Pancreas (tissue), 10 donors: ENCODE measurements around the gene NDNF. TPM values are rescaled to one million over a fixed set of nuclear protein-coding genes. Genes with fewer than 3 reads are reported as not detected.

Experiments used
- ATAC-seq, 4 donors: fragments of 200-7000 bp; cut with Tn5 transposase; one replicate each; pipeline versions ENCODE4 v1.8.0 to v1.9.1; 2020; ENCODE audit warnings: mild to moderate bottlenecking in 4 of 4, moderate library complexity in 4 of 4
- DNase-seq, 6 donors: peaks; one replicate each; pipeline ENCODE4 v3.0.0-alpha.2; 2020
- FAIRE-seq: peaks from 2 replicates; lab custom pipeline; 2012; peaks lifted over from hg19 to GRCh38; lab: Jason Lieb, UNC
- H3K27ac ChIP-seq, 4 donors: fragments of 200-600 bp; sonication (generic); 1 replicate in 3 of 4; 2 replicates in 1 of 4; pipeline versions ENCODE4 v1.5.0 to v1.8.0; 2020
- H3K27me3 ChIP-seq, 4 donors: fragments of 200-600 bp; one replicate each; pipeline ENCODE4 v1.8.0; 2021
- H3K36me3 ChIP-seq, 3 donors: fragments of 200-600 bp; sonication (generic) in 1 of 3; one replicate each; pipeline versions ENCODE4 v1.5.0 to v1.8.0; 2020 to 2021
- H3K4me1 ChIP-seq, 3 donors: fragments of 200-600 bp; one replicate each; pipeline ENCODE4 v1.8.0; 2021
- H3K4me3 ChIP-seq, 4 donors: fragments of 200-600 bp; sonication (generic) in 2 of 4; one replicate each; pipeline versions ENCODE4 v1.5.0 to v1.8.0; 2020 to 2021
- H3K9me3 ChIP-seq, 4 donors: fragments of 200-600 bp; one replicate each; pipeline ENCODE4 v1.8.0; 2021
- WGBS, 2 donors: extraction: QIAGEN DNeasy Blood & Tissue Kit; methylation state at CpG; one replicate each; pipeline ENCODE4 v1.1.7; 2013; 5-methylcytosine and 5-hydroxymethylcytosine counted together
- intact Hi-C, 3 donors: fragments of 100-400 bp; cut with DNase I; formaldehyde crosslinking; loops; one replicate each; pipeline versions ENCODE4 v1.11.1 to v1.14.2; 2022
- polyA plus RNA-seq, 2 donors: library from polyadenylated mRNA; stranded (reverse); fragments of 200-250 nt; gene quantifications; one replicate each; pipeline ENCODE4 v1.2.3, GENCODE V29; 2013
- total RNA-seq, 6 donors: library from RNA; stranded (reverse); fragmentation: NEBNext Ultra II Directional in 4 of 6; extraction: Animal tissue kit (Norgen Biotek cat#: 25700) in 4 of 6; gene quantifications; one replicate each; pipeline versions ENCODE4 v1.2.1 to v1.2.4, GENCODE V29; 2021 to 2023
- TF ChIP-seq, protein P1 (sequence below), 4 donors: fragments of 200-600 bp; sonication (generic) in 3 of 4; IDR thresholded peaks; one replicate each; pipeline versions ENCODE4 v1.5.0 to v1.8.0; 2021; ENCODE audit warnings: antibody characterized with exemption in 4 of 4
- donor health status: healthy with polysubstance abuse.
- donor health status: DM: no; HTN: no; CAD: no; lungs with moderate emphysema.
- donor health status: DM: no; HTN: no; CAD: no.
- donor health status: control.
- donor health status: control.
- donor health status: Bipolar disorder and iron deficiency.
- donor health status: DM: yes; HTN: yes; CAD: no.
- donor health status: DM: no; HTN: no; CAD: no.
- donor health status: DM: no; HTN: no; CAD: no.
- donor health status: DM: yes; HTN: yes; CAD: no.

The NDNF gene
- total and polyA plus RNA-seq, 8 donors, result 0.12 to 0.43 (median 0.28) TPM

DNA sequence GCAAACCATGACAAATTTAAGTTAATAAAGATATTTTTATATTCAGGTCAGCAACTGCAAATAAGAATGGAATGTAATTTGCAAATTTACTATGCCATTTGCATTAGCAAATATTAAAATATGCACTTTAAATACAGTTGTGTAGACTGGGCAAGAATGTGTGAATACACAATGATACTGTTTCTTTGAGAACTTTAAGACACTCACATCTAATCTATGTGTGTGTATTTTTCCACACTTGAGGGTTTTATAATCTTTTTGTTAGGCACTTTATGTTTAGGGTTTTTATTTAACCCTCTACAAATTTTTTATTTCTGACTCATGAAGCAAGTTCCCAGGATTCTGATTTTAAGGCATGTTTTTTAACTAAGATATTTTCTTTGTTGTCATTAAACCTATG lies 23.9 kb upstream of the NDNF start:
- Histone ChIP-seq H3K9me3 (no peaks in the 10 kb centered on the region), H3K27me3 (no peaks in the 10 kb centered on the region), H3K27ac (no peak overlapping the region), H3K36me3 (no peaks in the 10 kb centered on the region), H3K4me1 (no peaks in the 10 kb centered on the region), H3K4me3 (no peak overlapping the region)
- DNase-seq (no peak), FAIRE-seq (no peak), ATAC-seq (no peak)
- TF ChIP-seq, protein P1, sequence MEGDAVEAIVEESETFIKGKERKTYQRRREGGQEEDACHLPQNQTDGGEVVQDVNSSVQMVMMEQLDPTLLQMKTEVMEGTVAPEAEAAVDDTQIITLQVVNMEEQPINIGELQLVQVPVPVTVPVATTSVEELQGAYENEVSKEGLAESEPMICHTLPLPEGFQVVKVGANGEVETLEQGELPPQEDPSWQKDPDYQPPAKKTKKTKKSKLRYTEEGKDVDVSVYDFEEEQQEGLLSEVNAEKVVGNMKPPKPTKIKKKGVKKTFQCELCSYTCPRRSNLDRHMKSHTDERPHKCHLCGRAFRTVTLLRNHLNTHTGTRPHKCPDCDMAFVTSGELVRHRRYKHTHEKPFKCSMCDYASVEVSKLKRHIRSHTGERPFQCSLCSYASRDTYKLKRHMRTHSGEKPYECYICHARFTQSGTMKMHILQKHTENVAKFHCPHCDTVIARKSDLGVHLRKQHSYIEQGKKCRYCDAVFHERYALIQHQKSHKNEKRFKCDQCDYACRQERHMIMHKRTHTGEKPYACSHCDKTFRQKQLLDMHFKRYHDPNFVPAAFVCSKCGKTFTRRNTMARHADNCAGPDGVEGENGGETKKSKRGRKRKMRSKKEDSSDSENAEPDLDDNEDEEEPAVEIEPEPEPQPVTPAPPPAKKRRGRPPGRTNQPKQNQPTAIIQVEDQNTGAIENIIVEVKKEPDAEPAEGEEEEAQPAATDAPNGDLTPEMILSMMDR (IDR thresholded peaks at IDR 0.05), result no peak
- intact Hi-C loops, result loop anchor here in 2 of 3 donors (10.0 kb wide), 2 partner anchors 381 to 941 kb away; no protein-coding TSS in a partner anchor

DNA sequence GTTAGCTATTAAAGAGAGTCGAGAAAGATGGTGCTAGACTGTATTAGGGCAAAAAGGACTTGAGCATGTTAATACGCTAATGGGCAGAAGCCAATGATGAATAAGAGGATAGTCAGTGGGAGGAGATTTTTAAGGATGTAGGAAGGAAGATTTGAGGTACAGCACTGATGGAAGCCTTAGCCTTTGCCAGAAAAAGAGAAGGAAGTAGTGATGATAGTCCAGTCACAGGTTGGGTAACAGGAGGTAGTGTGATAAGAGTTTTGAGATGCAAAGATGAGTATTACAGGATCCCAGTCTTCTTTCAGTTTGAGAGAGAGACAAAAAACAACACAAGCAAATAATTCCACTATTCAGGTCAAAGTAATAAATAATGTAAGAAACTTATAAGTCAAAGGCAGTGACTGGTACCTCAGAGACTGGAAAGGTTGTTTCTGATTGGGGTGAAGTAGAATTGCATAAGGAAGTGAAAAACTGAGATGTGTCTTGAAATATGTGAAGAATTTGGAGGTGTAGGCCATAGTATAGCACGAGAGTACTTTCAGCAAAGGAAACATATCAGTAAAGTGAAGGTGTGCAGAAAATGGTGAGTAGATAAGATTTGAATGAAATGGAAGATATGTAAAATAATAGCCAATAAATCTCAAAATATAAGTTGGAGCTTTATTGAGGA lies 22.1 kb upstream of the NDNF start:
- no peaks in the 10 kb centered on the region for H3K4me1 ChIP-seq
- H3K9me3 ChIP-seq, result no peaks in the 10 kb centered on the region
- FAIRE-seq, result no peak
- no peaks in the 10 kb centered on the region for H3K36me3 ChIP-seq
- no peak for DNase-seq
- no peak overlapping the region for H3K27ac ChIP-seq
- TF ChIP-seq, protein P1 (IDR thresholded peaks at IDR 0.05), result no peak
- intact Hi-C loops, result loop anchor here in 2 of 3 donors (10.0 kb wide), 2 partner anchors 380 to 940 kb away; no protein-coding TSS in a partner anchor
- ATAC-seq, result no peak
- 70 to 76% methylated on average over 3 of the region's 3 CpGs for WGBS, 2 donors
- no peaks in the 10 kb centered on the region for H3K27me3 ChIP-seq
- no peak overlapping the region for H3K4me3 ChIP-seq

DNA sequence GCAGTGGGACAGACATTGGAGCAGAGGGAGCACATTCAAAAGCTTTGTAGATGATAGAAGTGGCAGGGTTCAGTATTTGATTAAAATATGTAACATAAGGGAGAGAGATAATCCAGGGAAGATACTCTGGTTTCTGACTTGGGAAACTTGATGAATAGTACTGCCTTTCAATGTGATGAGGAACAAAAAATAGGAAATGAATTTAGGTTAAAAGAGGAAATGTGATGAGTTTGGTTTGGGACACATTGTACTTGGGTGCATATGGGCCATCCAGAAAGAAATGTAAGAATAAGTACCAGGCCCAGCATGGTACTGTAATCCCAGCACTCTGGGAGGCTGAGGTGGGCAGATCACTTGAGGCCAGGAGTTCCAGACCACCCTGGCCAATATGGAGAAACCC lies 20.9 kb upstream of the NDNF start:
- FAIRE-seq, result no peak
- no peak for DNase-seq
- Histone ChIP-seq H3K9me3 (no peaks in the 10 kb centered on the region), H3K27ac (no peak overlapping the region), H3K36me3 (no peaks in the 10 kb centered on the region), H3K4me3 (no peak overlapping the region), H3K4me1 (no peaks in the 10 kb centered on the region), H3K27me3 (no peaks in the 10 kb centered on the region)
- intact Hi-C loops, result loop anchor here in 2 of 3 donors (10.0 kb wide), 2 partner anchors 378 to 938 kb away; no protein-coding TSS in a partner anchor
- ATAC-seq, result no peak
- TF ChIP-seq, protein P1 (IDR thresholded peaks at IDR 0.05), result no peak

DNA sequence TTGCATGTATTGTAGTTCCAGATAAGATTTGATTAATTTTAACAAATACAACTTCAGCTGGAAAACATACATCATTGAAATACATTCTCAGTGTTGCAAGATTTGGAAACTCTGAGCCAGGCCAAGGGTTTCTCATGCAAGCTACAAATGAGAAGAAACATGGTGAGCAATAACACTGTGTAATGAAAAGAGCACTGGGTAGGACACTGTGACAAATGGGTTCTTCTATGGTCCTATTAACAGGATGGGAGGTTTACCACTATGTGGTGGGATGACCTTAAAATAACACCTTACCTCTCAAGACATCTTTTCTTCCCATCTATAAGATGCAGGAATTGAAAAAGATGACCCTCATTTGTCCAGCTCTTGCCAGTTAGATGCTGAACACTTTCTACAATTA lies 19.6 kb upstream of the NDNF start:
- ATAC-seq, result no peak
- H3K27ac ChIP-seq, result no peak overlapping the region
- no peaks in the 10 kb centered on the region for H3K27me3 ChIP-seq
- no peak for DNase-seq
- H3K4me1 ChIP-seq, result no peaks in the 10 kb centered on the region
- intact Hi-C loops, result loop anchor here in 2 of 3 donors (10.0 kb wide), 2 partner anchors 377 to 937 kb away; no protein-coding TSS in a partner anchor
- FAIRE-seq, result no peak
- no peaks in the 10 kb centered on the region for H3K9me3 ChIP-seq
- TF ChIP-seq, protein P1 (IDR thresholded peaks at IDR 0.05), result no peak
- no peak overlapping the region for H3K4me3 ChIP-seq
- H3K36me3 ChIP-seq, result no peaks in the 10 kb centered on the region

DNA sequence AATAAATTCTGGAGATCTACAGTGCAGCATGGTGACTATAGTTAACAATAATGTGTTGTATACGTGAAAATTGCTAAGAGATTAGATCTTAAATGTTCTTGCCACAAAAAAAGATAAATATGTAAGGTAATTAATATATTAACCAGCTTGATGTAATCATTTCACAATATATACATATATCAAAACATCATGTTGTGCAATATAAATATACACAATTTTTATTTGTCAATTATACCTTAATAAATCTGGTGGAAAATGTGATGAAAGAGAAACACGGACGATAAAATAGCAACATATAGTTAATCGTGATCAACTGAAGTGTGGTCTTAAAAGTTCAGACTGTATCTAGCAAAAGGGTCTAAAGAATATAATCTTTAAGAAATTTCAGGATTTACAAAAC lies 16.5 kb upstream of the NDNF start:
- no peak for ATAC-seq
- Histone ChIP-seq H3K27ac (no peak overlapping the region), H3K4me3 (no peak overlapping the region), H3K27me3 (no peaks in the 10 kb centered on the region), H3K36me3 (no peaks in the 10 kb centered on the region), H3K4me1 (no peaks in the 10 kb centered on the region), H3K9me3 (no peaks in the 10 kb centered on the region)
- no peak for FAIRE-seq
- intact Hi-C loops, result no loop called here
- WGBS, 2 donors, result 74 to 86% methylated on average over 4 of the region's 4 CpGs
- no peak for DNase-seq
- TF ChIP-seq, protein P1 (IDR thresholded peaks at IDR 0.05), result no peak
